ENCODE results near the gene CYP27C1.
A peak's percentile ranks its signal among the peaks of the same experiment; 100 is the strongest.
"Not testable (repeated sequence)": the region's sequence is repeated elsewhere in the genome, so short reads cannot be mapped to it uniquely, and the experiment has no call there.

The CYP27C1 gene

DNA sequence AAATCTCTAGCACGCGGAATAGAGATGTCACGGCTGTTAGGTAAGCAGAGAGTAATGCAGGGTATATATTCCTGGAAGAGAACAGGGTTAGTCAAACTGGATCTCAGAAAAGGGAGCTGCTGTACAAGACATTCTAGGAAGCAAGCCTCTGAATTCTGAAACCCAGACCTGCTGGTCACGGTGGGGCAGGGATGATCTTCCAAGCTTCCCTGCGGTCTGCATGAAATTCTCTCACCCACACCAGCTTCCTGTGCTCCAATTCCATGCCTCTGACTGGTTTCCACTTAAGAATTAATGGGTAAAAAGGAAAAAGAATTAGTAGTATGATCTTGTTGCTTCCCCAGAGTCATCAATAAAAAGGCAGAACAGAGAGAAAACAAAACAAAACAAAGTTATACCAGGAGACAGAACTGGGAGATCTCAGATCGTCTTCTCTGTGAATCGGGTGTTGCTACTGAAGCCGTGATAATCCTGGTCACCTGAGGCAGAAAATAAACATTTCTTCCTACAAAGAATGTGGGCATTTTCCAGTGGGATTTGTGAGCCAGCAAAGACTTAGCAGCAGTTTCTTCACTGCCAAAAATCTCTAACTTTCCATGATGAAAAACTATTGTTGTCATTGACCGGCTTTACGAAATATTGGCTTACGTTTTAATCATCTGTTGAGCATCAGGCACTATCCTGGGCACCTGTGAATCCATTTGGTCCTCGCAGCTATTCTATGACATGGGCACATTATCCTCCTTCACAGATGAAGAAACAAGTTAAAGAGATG is 5.3 kb upstream of the CYP27C1 start:
- Histone ChIP-seq H3K27me3 (replicated peaks; ENCODE audit: control insufficient read depth, insufficient read depth, low read length, poor library complexity, severe bottlenecking) (peaks cover 12% of the 10 kb centered on the region), H3K4me1 (ENCODE audit: control insufficient read depth, insufficient read depth, low read length, poor library complexity, severe bottlenecking) (peaks cover 4% of the 10 kb centered on the region), H3K27ac (ENCODE audit: insufficient read depth, low read length, poor library complexity, severe bottlenecking) (no peak overlapping the region), H3K9me3 (ENCODE audit: control insufficient read depth, low read length) (no peaks in the 10 kb centered on the region), H3K36me3 (ENCODE audit: control insufficient read depth, insufficient read depth, low read length) (no peaks in the 10 kb centered on the region), H3K4me3 (ENCODE audit: insufficient read depth, low read depth, low read length, poor library complexity, severe bottlenecking) (no peak overlapping the region)
- no peak for DNase-seq

DNA sequence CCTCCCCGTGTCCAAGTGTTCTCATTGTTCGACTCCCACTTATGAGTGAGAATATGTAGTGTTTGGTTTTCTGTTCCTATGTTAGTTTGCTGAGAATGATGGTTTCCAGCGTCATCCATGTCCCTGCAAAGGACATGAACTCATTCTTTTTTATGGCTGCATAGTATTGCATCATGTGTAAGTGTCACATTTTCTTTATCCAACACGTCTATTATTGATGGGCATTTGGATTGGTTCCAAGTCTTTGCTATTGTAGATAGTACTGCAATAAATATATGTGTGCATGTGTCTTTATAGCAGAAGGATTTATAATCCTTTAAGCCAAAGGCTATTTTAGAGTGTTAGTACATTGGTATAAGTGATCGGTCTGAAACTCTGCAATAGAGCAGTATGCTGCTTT is 4.0 kb upstream of the CYP27C1 start:
- not testable (repeated sequence) for H3K4me3 ChIP-seq (ENCODE audit: insufficient read depth, low read depth, low read length, poor library complexity, severe bottlenecking); H3K9me3 ChIP-seq (ENCODE audit: control insufficient read depth, low read length); DNase-seq; H3K36me3 ChIP-seq (ENCODE audit: control insufficient read depth, insufficient read depth, low read length); H3K27ac ChIP-seq (ENCODE audit: insufficient read depth, low read length, poor library complexity, severe bottlenecking)
- peaks cover 11% of the 10 kb centered on the region for H3K4me1 ChIP-seq (ENCODE audit: control insufficient read depth, insufficient read depth, low read length, poor library complexity, severe bottlenecking)
- H3K27me3 ChIP-seq (replicated peaks; ENCODE audit: control insufficient read depth, insufficient read depth, low read length, poor library complexity, severe bottlenecking): peaks cover 20% of the 10 kb centered on the region

DNA sequence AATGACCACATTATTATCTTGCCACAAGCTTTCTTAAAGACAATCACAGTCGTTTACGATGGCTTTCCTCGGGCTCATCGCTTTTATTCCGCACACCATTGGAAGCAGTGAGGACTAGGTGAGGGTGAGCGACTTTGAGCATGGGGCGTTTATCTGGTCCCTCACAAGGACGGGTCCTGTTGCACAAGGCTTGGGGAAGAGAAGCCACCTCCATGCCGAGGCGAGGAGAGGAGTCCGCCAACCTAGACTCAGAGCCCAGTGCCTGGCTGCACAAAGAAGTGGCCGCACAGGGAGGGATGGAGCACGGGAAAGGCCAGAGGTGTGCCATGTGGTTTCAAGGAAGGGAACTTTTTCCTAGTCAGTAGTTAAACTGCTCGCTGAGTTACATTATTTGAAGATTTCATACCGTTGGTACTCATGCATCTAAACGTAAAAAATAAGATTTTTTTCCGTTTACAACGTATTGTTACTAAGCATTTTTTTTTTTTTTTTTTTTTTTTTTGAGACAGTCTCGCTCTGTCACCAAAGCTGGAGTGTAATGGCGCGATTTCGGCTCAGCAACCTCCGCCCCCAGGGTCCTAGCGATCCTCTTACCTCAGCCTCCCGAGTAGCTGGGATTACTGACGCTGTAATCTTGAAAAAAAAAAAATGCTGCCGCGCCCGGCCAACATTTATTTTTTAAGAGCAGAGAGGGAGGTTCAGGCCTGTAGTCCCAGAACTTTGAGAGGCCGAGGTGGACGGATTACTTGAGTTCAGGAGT is 849 bp upstream of the CYP27C1 start:
- Histone ChIP-seq H3K4me3 (ENCODE audit: insufficient read depth, low read depth, low read length, poor library complexity, severe bottlenecking) (no peak overlapping the region), H3K36me3 (ENCODE audit: control insufficient read depth, insufficient read depth, low read length) (no peaks in the 10 kb centered on the region), H3K4me1 (ENCODE audit: control insufficient read depth, insufficient read depth, low read length, poor library complexity, severe bottlenecking) (peaks cover 18% of the 10 kb centered on the region), H3K9me3 (ENCODE audit: control insufficient read depth, low read length) (no peaks in the 10 kb centered on the region), H3K27me3 (replicated peaks; ENCODE audit: control insufficient read depth, insufficient read depth, low read length, poor library complexity, severe bottlenecking) (peaks cover 42% of the 10 kb centered on the region), H3K27ac (ENCODE audit: insufficient read depth, low read length, poor library complexity, severe bottlenecking) (no peak overlapping the region)
- no peak for DNase-seq

DNA sequence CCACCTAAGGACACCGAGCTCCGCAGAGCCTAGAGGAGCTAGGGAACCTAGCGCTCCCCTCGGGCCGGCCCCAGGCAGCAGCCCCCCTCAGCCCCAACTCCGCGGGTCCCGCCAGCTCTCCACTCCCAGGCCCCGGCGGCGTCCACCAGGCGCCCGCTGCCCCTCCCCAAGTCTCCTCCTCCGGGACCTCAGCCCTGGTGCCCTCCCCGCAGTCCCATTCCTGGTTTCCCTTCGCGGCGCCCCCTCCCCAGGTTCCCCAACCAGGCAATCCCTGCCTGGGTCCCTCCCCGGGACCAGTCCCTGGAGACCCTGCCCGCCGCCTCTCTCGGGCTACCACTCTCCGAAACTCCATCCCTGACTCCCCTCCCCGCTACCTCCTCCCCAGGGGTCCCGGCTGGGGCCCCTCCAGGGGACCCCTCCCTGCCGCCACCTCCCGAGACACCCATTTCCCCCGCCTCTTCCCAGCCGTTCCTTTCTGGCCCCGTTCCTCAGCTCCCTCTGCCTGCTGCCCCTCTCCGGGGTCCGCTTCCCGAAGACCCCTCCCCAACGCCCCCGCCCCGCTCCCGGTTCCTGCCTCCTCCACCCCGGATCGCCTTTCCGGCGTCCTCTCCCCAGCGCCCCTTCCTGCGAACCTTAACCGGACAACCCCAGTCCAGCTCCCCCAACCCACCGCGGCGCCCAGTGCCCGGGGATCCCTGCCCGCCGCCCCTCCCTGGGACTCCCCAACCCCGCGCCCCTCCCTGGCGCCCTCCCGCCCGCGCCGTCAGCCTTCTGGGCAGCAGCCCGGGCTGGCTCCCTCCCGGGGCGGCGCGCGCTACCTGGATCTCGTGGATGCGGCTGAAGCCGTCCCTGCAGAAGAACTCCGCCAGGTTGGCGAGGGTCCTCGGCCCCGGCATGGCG is 678 bp downstream of the CYP27C1 start:
- no peaks in the 10 kb centered on the region for H3K9me3 ChIP-seq (ENCODE audit: control insufficient read depth, low read length)
- no peaks in the 10 kb centered on the region for H3K36me3 ChIP-seq (ENCODE audit: control insufficient read depth, insufficient read depth, low read length)
- H3K4me3 ChIP-seq (ENCODE audit: insufficient read depth, low read depth, low read length, poor library complexity, severe bottlenecking): peak overlapping the region; percentile 35
- H3K27ac ChIP-seq (ENCODE audit: insufficient read depth, low read length, poor library complexity, severe bottlenecking): no peak overlapping the region
- H3K27me3 ChIP-seq (replicated peaks; ENCODE audit: control insufficient read depth, insufficient read depth, low read length, poor library complexity, severe bottlenecking): peaks cover 42% of the 10 kb centered on the region
- DNase-seq: no peak
- H3K4me1 ChIP-seq (ENCODE audit: control insufficient read depth, insufficient read depth, low read length, poor library complexity, severe bottlenecking): peaks cover 18% of the 10 kb centered on the region

DNA sequence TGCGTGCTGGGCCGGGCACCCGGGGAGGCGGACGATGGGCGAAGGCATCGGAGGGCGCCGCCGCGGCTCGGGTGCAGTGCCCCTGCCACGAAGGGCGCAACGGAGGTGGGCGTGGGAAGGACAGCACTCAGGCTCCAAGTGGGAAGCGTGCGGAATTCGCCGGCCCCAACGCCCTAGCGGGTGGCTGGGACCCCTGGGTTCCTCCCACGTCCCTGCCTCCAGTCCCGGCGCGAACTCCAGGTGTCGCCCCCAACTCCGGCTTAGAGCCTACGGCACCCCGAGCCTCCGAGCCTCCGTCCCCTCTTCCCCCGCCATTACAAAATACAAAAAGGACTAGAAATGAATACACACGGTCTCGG is 1.3 kb downstream of the CYP27C1 start:
- peaks cover 42% of the 10 kb centered on the region for H3K27me3 ChIP-seq (replicated peaks; ENCODE audit: control insufficient read depth, insufficient read depth, low read length, poor library complexity, severe bottlenecking)
- no peak overlapping the region for H3K27ac ChIP-seq (ENCODE audit: insufficient read depth, low read length, poor library complexity, severe bottlenecking)
- peak overlapping the region; percentile 35 for H3K4me3 ChIP-seq (ENCODE audit: insufficient read depth, low read depth, low read length, poor library complexity, severe bottlenecking)
- no peaks in the 10 kb centered on the region for H3K9me3 ChIP-seq (ENCODE audit: control insufficient read depth, low read length)
- H3K4me1 ChIP-seq (ENCODE audit: control insufficient read depth, insufficient read depth, low read length, poor library complexity, severe bottlenecking): peaks cover 18% of the 10 kb centered on the region
- DNase-seq: no peak
- H3K36me3 ChIP-seq (ENCODE audit: control insufficient read depth, insufficient read depth, low read length): no peaks in the 10 kb centered on the region

DNA sequence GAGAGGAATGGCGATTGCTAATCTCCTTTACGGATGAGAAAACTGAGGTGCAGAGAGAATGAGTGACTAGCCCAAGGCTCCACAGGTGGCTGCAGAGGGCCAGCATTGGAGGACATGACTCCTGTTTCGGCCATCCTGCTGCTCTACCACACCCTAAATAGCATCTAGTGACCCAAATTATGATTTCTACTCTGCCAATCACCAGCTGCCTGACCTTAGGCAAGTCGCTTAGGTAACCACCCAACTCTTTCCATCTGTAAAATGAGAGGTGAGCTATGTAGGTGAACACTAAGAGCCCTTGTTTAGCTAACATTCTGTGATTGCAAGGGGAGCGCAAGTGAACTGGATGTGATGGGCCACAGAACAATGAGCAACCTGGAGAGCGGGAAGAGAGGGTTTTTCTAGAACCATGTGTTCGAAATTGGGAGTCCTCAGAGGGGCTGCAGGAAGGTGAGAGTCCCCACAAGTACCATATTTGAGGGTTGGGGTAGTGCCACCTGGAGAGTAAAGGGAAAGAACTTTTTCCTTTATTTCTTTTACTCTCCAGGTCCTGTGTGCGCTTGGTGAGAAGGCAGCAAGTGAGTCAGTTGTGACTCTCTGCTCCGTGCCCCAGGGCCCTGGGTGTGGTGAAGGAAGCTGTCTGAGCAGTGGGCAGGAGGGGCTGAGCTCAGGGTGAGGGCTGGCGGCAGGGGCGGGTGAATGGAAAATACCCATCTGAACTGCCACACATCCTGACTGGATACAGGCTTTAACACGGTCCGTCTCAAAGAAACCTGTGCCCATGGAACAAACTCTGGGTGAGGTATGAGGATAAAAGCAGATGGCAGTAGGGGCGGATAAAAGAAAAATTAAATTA is 2.4 kb downstream of the CYP27C1 start:
- no peak for DNase-seq
- H3K36me3 ChIP-seq (ENCODE audit: control insufficient read depth, insufficient read depth, low read length): no peaks in the 10 kb centered on the region
- H3K27ac ChIP-seq (ENCODE audit: insufficient read depth, low read length, poor library complexity, severe bottlenecking): no peak overlapping the region
- peaks cover 18% of the 10 kb centered on the region for H3K4me1 ChIP-seq (ENCODE audit: control insufficient read depth, insufficient read depth, low read length, poor library complexity, severe bottlenecking)
- peaks cover 38% of the 10 kb centered on the region for H3K27me3 ChIP-seq (replicated peaks; ENCODE audit: control insufficient read depth, insufficient read depth, low read length, poor library complexity, severe bottlenecking)
- H3K9me3 ChIP-seq (ENCODE audit: control insufficient read depth, low read length): no peaks in the 10 kb centered on the region
- H3K4me3 ChIP-seq (ENCODE audit: insufficient read depth, low read depth, low read length, poor library complexity, severe bottlenecking): no peak overlapping the region

DNA sequence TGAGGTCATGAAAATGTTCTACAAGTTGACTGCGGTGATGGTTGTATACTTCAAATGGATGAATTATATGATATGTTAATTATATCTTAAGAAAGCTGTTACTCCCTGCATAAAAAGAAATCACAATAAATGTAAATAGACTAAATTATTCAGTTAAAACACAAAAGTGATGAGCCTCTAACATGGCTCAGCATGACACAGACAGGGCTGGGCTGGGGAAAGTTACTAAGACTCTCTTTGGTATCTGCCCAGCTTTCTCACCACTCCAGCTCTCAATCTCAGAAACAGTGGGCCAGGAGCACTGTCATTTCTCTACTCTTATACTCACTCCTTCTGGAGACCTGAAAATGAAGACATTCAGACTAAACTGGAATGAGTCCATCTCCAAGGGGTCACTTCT is 3.5 kb downstream of the CYP27C1 start:
- Histone ChIP-seq H3K36me3 (ENCODE audit: control insufficient read depth, insufficient read depth, low read length) (no peaks in the 10 kb centered on the region), H3K27ac (ENCODE audit: insufficient read depth, low read length, poor library complexity, severe bottlenecking) (no peak overlapping the region), H3K9me3 (ENCODE audit: control insufficient read depth, low read length) (no peaks in the 10 kb centered on the region), H3K27me3 (replicated peaks; ENCODE audit: control insufficient read depth, insufficient read depth, low read length, poor library complexity, severe bottlenecking) (peaks cover 38% of the 10 kb centered on the region), H3K4me1 (ENCODE audit: control insufficient read depth, insufficient read depth, low read length, poor library complexity, severe bottlenecking) (peaks cover 18% of the 10 kb centered on the region), H3K4me3 (ENCODE audit: insufficient read depth, low read depth, low read length, poor library complexity, severe bottlenecking) (no peak overlapping the region)
- no peak for DNase-seq

DNA sequence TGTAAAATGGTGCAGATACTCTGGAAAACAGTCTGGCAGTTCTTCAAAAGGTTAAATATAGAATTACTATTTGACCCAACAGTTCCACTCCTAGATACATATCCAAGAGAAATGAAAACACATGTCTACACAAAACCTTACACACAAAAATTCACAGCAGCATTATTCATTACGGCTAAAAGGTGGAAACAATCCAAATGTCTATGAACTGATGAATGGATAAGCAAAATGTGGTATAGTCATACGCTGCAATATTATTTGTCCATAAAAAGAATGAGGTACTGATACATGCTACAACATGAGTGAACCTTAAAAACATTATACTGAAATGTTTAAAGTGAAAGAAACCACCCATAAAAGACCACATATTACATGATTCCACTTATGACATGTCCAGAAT is 4.0 kb downstream of the CYP27C1 start:
- H3K9me3 ChIP-seq (ENCODE audit: control insufficient read depth, low read length): no peaks in the 10 kb centered on the region
- no peak overlapping the region for H3K4me3 ChIP-seq (ENCODE audit: insufficient read depth, low read depth, low read length, poor library complexity, severe bottlenecking)
- peaks cover 18% of the 10 kb centered on the region for H3K4me1 ChIP-seq (ENCODE audit: control insufficient read depth, insufficient read depth, low read length, poor library complexity, severe bottlenecking)
- no peaks in the 10 kb centered on the region for H3K36me3 ChIP-seq (ENCODE audit: control insufficient read depth, insufficient read depth, low read length)
- no peak overlapping the region for H3K27ac ChIP-seq (ENCODE audit: insufficient read depth, low read length, poor library complexity, severe bottlenecking)
- no peak for DNase-seq
- H3K27me3 ChIP-seq (replicated peaks; ENCODE audit: control insufficient read depth, insufficient read depth, low read length, poor library complexity, severe bottlenecking): peaks cover 38% of the 10 kb centered on the region

DNA sequence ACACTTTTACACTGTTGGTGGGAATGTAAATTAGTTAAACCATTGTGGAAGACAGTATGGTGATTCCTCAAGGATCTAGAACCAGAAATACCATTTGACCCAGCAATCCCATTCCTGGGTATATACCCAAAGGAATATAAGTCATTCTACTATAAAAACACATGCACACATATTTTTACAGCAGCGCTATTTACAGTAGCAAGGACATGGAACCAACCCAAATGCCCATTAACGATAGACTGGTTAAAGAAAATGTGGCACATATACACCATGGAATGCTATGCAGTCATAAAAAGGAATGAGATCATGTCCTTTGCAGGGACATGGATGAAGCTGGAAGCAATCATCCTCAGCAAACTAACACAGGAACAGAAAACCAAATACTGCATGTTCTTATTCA is 5.9 kb downstream of the CYP27C1 start:
- not testable (repeated sequence) for H3K4me1 ChIP-seq (ENCODE audit: control insufficient read depth, insufficient read depth, low read length, poor library complexity, severe bottlenecking)

More for the DNA sequence above, 5.9 kb downstream of the CYP27C1 start:
- not testable (repeated sequence) for H3K4me3 ChIP-seq (ENCODE audit: insufficient read depth, low read depth, low read length, poor library complexity, severe bottlenecking); H3K9me3 ChIP-seq (ENCODE audit: control insufficient read depth, low read length); H3K36me3 ChIP-seq (ENCODE audit: control insufficient read depth, insufficient read depth, low read length); H3K27ac ChIP-seq (ENCODE audit: insufficient read depth, low read length, poor library complexity, severe bottlenecking); DNase-seq
- H3K27me3 ChIP-seq (replicated peaks; ENCODE audit: control insufficient read depth, insufficient read depth, low read length, poor library complexity, severe bottlenecking): peaks cover 23% of the 10 kb centered on the region
